BLaER1 (cell line): ENCODE results near the gene DHRS3.
A peak's percentile ranks its signal among the peaks of the same experiment; 100 is the strongest.

Source experiments
- H3K27ac ChIP-seq: shearing (Covaris generic); formaldehyde crosslinking; 2 replicates; pipeline ENCODE4 v1.8.1; 2022
- H3K27me3 ChIP-seq: shearing (Covaris generic); formaldehyde crosslinking; 2 replicates; pipeline ENCODE4 v1.8.1; 2022
- H3K36me3 ChIP-seq: shearing (Covaris generic); formaldehyde crosslinking; 2 replicates; pipeline ENCODE4 v1.8.1; 2022
- H3K4me1 ChIP-seq: shearing (Covaris generic); formaldehyde crosslinking; 2 replicates; pipeline ENCODE4 v1.8.1; 2022
- H3K4me2 ChIP-seq: shearing (Covaris generic); formaldehyde crosslinking; 2 replicates; pipeline ENCODE4 v1.8.1; 2022
- H3K4me3 ChIP-seq: shearing (Covaris generic); formaldehyde crosslinking; 2 replicates; pipeline ENCODE4 v1.8.1; 2022
- H3K9ac ChIP-seq: shearing (Covaris generic); formaldehyde crosslinking; 2 replicates; pipeline ENCODE4 v1.8.1; 2022
- H3K9me3 ChIP-seq: shearing (Covaris generic); formaldehyde crosslinking; 2 replicates; pipeline ENCODE4 v1.8.1; 2022
- H4K20me1 ChIP-seq: shearing (Covaris generic); formaldehyde crosslinking; 2 replicates; pipeline ENCODE4 v1.8.1; 2022
- Cebpa-rat ChIP-seq: shearing (Covaris generic); IDR thresholded peaks from 2 replicates; pipeline ENCODE4 v1.8.1; 2022

DHRS3 gene

DNA sequence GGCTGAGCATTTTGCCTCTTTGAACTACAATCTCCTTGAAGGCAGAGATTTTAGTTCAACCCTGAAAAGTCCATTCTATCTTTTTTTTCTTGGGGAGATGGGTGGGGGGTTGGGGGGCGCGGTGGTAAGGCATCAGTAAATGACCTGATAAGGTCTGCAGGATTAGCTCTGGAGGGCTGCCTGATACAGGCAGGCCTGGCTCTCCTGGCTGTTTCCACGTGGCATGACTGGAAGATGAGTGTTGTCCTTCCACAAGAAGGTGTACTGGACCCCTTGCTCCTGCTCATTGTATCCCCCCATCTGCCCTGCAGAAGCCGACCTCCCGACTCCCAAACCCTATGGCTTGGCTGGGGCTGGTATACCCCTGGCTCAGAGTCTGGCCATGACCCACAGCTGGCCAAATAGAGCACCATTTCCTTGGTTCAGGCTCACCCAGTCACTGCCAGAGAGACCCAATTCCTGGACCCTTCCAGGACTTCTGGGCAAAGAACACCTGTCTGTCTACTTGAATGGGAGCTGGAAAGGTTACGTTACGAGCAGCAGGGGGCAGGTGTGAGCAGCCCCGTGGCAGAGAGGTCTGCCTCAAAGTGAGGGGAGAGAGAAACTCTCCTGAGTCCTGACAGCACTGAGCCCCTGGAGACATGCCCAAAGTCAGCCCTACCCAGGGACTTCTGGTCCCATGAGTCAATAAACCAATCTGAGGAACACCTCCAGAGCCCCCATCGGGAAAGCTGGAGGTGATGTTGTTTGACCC, 17.0 kb downstream of the DHRS3 start:
- H4K20me1 ChIP-seq, result no peaks in the 10 kb centered on the region

DNA sequence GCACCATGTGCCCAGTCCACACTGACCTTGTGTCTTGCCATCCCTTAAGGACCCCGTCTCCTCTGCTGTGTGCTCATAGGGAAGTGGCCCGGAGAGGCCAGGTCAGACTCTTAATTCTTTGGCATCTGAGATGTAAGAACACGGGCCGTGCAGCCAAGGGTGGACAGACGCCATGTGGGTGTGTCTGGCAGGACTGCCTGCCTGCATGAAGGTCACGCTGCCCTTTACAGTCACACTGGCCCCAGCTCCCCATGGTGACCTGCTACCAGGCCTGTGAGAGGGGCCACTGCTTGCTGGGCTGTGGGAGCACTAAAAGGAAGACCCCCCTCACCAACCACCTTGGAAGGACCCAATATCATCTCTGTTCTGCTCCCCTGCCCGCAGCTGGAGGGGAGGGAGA, 17.7 kb downstream of the DHRS3 start:
- Histone ChIP-seq H3K4me2 (peak overlapping the region; percentile 4; the same call in 1 of the 2 replicates), H3K4me1 (peaks cover 71% of the 10 kb centered on the region), H3K27me3 (no peaks in the 10 kb centered on the region; the same call in 1 of the 2 replicates), H3K27ac (no peak overlapping the region), H3K9me3 (no peaks in the 10 kb centered on the region), H3K4me3 (no peak overlapping the region), H3K36me3 (no peaks in the 10 kb centered on the region), H4K20me1 (no peaks in the 10 kb centered on the region), H3K9ac (no peak overlapping the region)
- TF ChIP-seq Cebpa-rat, result no peak

More for the DNA sequence above, 17.0 kb downstream of the DHRS3 start:
- no peaks in the 10 kb centered on the region for H3K36me3 ChIP-seq
- no peaks in the 10 kb centered on the region for H3K9me3 ChIP-seq
- no peaks in the 10 kb centered on the region; the same call in 1 of the 2 replicates for H3K27me3 ChIP-seq
- no peak for TF ChIP-seq Cebpa-rat
- no peak overlapping the region for H3K9ac ChIP-seq
- peaks cover 68% of the 10 kb centered on the region for H3K4me1 ChIP-seq
- no peak overlapping the region for H3K27ac ChIP-seq
- H3K4me2 ChIP-seq, result peak overlapping the region; percentile 13; the same call in 1 of the 2 replicates
- no peak overlapping the region for H3K4me3 ChIP-seq

DNA sequence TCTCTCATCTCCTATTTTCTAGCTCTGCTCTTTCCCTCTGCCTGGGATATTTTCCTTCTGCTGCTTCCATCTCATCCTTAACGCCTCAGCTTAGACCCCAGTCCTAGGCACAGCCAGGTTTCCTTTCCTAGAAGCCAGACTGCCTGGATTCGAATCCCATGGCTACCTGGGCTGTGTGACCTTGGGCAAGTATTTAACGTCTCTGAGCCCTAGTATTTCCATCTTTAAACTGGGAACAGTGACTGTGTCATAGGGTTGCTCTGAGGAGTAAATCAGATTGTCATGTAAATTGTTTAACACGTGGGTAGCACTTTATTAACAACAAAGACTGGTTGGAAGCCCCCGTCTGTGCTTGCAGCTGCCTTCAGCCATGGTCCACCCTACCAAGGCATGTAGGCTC, 18.4 kb downstream of the DHRS3 start:
- peaks cover 75% of the 10 kb centered on the region for H3K4me1 ChIP-seq
- H3K4me2 ChIP-seq, result no peak overlapping the region
- no peak overlapping the region for H3K27ac ChIP-seq

DNA sequence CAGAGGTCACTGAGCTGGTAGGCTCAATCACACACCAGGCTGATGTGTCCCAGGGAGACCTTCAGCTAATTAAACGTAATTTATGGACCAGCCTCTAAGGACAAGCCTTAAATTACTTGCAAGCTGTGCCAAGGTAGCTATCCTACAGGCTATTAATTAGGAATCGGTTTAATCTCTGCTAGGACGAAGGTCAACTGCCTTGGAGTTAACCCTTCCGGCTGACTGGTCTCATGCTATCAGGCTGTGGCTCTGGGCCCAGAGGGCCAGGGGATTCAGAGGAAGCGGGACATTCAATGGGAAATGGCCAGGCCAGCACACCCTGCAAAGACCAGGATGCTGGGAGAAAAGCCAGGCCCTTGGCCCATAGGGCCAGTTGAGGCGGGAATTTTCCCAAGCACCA, 19.0 kb downstream of the DHRS3 start:
- no peak for TF ChIP-seq Cebpa-rat
- Histone ChIP-seq H3K4me2 (no peak overlapping the region), H3K27me3 (no peaks in the 10 kb centered on the region; the same call in 1 of the 2 replicates), H3K4me3 (no peak overlapping the region), H3K4me1 (peaks cover 72% of the 10 kb centered on the region), H4K20me1 (no peaks in the 10 kb centered on the region), H3K9me3 (no peaks in the 10 kb centered on the region), H3K27ac (no peak overlapping the region), H3K9ac (no peak overlapping the region), H3K36me3 (no peaks in the 10 kb centered on the region)

More for the DNA sequence above, 18.4 kb downstream of the DHRS3 start:
- no peaks in the 10 kb centered on the region for H4K20me1 ChIP-seq
- TF ChIP-seq Cebpa-rat, result no peak
- H3K27me3 ChIP-seq, result no peaks in the 10 kb centered on the region; the same call in 1 of the 2 replicates
- H3K36me3 ChIP-seq, result no peaks in the 10 kb centered on the region
- H3K9ac ChIP-seq, result no peak overlapping the region
- H3K9me3 ChIP-seq, result no peaks in the 10 kb centered on the region
- no peak overlapping the region for H3K4me3 ChIP-seq

DNA sequence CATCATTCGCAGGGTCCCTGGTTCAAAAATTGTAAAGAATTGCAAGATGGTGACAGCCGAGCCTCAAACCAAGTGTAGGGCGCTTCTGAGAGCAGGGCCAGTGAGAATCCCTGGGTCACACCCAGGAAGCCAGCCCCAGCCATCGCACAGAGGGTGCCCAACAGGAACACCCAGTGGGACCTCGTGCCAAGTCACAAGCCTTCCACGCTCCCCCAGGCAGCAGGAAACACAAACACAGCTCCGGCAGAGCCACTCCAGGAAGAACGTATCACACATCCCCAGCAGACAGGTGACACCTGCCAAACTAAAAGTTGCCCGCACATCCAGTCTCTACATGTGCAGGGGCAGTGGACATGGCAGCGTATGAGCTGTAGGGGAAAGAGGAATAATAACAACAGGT, 20.2 kb downstream of the DHRS3 start:
- no peaks in the 10 kb centered on the region for H3K9me3 ChIP-seq
- no peaks in the 10 kb centered on the region for H3K36me3 ChIP-seq
- TF ChIP-seq Cebpa-rat, result no peak
- H3K4me3 ChIP-seq, result no peak overlapping the region
- no peak overlapping the region for H3K9ac ChIP-seq
- H3K4me1 ChIP-seq, result peaks cover 60% of the 10 kb centered on the region
- no peaks in the 10 kb centered on the region for H4K20me1 ChIP-seq
- peak overlapping the region; percentile 46 for H3K4me2 ChIP-seq
- H3K27ac ChIP-seq, result no peak overlapping the region
- no peaks in the 10 kb centered on the region; the same call in 1 of the 2 replicates for H3K27me3 ChIP-seq

DNA sequence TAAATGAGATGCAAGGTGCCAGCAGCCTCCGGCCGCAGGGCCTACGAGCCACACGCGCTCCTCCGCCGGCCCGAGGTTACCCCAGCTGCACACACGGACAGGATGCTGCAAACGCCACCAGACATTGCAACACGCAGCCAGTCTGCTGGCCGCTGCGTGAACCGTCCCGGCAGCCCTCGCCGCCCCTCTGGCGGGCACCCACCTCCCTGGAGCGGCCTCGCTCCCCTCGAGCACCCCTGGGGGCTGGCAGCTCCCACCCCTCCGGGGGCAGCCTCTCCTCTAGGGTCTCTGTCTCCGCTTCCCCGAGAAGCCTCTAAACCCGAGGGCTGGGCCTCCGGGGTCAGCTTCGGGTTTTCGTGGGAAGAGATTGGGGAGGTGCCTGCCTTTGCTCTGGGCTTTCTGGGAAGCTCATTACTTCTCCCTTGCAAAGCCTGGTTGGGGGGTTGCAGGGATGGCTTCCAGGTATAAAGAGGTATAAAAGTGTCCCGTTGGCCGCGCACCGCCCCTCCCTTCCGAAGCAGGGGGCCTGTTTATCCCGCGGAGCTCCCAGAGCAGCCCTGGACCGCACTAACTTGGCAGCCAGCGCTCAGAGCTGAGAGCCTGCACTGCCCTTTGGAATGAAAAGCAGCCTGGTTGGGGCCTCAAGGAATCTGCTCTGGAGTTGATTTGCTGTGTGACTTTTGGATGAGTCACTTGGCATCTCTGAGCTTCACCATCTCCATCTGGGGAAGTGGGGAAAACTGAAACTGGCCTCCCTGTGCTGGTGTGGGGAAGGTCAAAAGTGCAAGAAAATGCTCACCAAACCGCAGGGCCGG, 21.8 kb downstream of the DHRS3 start:
- no peaks in the 10 kb centered on the region for H3K36me3 ChIP-seq
- H3K4me1 ChIP-seq, result peaks cover 46% of the 10 kb centered on the region
- H3K27ac ChIP-seq, result no peak overlapping the region
- H3K4me2 ChIP-seq, result peak overlapping the region; percentile 66
- no peak overlapping the region for H3K9ac ChIP-seq
- no peak overlapping the region for H3K4me3 ChIP-seq
- no peaks in the 10 kb centered on the region for H3K9me3 ChIP-seq
- H3K27me3 ChIP-seq, result no peaks in the 10 kb centered on the region; the same call in 1 of the 2 replicates
- TF ChIP-seq Cebpa-rat, result no peak
- no peaks in the 10 kb centered on the region for H4K20me1 ChIP-seq

DNA sequence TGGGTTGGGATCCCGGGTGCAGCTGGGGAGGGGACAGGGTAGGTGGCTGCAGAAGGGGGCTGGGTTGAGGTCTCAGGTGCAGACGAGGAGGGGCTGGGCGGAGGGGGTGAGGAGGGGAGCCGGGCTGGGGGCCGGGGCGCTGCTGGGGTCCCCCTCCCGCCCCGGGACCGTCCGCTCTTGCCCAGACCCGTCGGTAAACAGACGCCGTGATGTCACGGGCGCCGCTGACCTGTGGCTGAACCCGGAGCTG, 22.3 kb downstream of the DHRS3 start:
- Histone ChIP-seq H3K27me3 (no peaks in the 10 kb centered on the region; the same call in 1 of the 2 replicates), H4K20me1 (no peaks in the 10 kb centered on the region), H3K4me1 (peaks cover 41% of the 10 kb centered on the region), H3K4me3 (no peak overlapping the region), H3K9me3 (no peaks in the 10 kb centered on the region), H3K9ac (no peak overlapping the region), H3K4me2 (peak overlapping the region; percentile 66), H3K36me3 (no peaks in the 10 kb centered on the region), H3K27ac (no peak overlapping the region)
- TF ChIP-seq Cebpa-rat, result no peak

DNA sequence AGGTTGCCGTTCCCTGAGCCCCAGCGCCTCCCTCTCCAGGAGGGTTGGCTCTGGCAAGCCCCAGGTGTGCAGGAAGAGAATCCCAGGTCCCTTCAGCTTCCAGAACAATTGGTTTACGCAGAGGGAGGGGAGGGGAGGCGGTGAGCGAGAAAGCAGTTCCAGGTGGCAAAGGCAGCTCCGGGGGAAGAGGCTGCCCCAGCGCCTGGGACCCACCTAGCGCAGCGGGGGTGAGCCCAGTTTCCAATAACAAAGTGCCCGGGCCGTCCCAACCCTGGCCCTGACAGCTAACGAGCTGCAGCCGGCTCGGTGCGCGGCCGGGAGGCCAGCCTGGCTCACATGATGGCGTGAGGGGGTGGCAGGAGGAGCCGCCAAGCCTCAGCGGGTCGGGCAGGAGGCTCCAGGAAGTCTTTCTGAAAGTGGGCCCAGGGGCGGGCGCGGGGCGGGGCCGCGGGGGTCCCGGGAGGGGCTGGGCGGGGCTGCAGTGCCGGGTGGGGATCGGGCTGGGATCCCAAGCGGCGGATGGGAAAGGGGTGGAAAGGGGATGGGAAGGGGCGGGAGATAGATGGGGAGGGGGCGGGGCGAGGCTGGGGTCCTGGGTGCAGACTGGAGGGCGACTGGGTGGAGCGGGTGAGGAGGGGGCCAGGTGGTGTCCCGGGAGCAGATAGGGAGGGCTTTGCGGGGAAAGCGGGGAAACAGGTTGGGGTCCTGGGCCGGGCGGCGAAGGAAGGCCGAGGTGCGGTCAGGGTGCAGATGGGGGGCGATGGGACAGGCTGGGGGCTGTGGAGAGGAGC, 22.8 kb downstream of the DHRS3 start:
- H3K9me3 ChIP-seq, result no peaks in the 10 kb centered on the region
- peak overlapping the region; percentile 71 for H3K9ac ChIP-seq
- TF ChIP-seq Cebpa-rat, result no peak
- H3K4me2 ChIP-seq, result peak overlapping the region; percentile 90
- H3K27ac ChIP-seq, result peak overlapping the region; percentile 69
- H3K27me3 ChIP-seq, result no peaks in the 10 kb centered on the region; the same call in 1 of the 2 replicates
- no peaks in the 10 kb centered on the region for H4K20me1 ChIP-seq
- H3K4me1 ChIP-seq, result peaks cover 36% of the 10 kb centered on the region
- H3K36me3 ChIP-seq, result no peaks in the 10 kb centered on the region
- peak overlapping the region; percentile 64 for H3K4me3 ChIP-seq

DNA sequence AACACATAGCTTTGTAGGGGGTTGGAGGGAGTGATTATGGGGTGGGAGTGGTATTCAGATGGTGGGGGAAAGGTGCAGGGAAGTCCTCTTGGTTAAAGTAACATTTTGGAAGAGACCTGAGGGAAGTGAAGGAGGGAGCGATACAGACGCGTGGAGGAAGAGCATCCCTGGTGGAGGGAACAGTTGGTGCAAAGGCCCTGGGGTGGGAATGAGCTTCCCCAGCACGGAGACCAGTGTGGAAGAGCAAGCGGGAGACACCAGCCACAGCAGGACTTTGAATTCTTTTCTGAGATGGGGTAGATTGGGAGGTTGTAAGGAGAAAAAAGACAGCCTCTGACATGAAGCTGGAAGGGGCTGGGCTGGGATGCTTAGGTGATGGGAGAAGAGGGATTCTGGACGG, 23.5 kb downstream of the DHRS3 start:
- Histone ChIP-seq H3K4me3 (peak overlapping the region; percentile 64), H3K36me3 (no peaks in the 10 kb centered on the region), H3K4me2 (peak overlapping the region; percentile 90), H3K4me1 (peaks cover 32% of the 10 kb centered on the region), H3K9me3 (no peaks in the 10 kb centered on the region), H3K27ac (peak overlapping the region; percentile 69), H3K27me3 (no peaks in the 10 kb centered on the region; the same call in 1 of the 2 replicates), H3K9ac (peak overlapping the region; percentile 71), H4K20me1 (no peaks in the 10 kb centered on the region)
- TF ChIP-seq Cebpa-rat, result no peak
